Lung (tissue), 12 donors: ENCODE measurements around the gene GAN. TPM values are rescaled to one million over a fixed set of nuclear protein-coding genes. Genes with fewer than 3 reads are reported as not detected.
"Not testable (repeated sequence)": the region's sequence is repeated elsewhere in the genome, so short reads cannot be mapped to it uniquely, and the experiment has no call there.

Experiments used
- ATAC-seq: fragments of 200-7000 bp; cut with Tn5 transposase; one replicate; pipeline ENCODE4 v1.9.1; 2020; ENCODE audit warnings: moderate number of reproducible peaks; ENCODE audit not compliant: insufficient read depth, low FRiP score
- DNase-seq, 3 donors: peaks; one replicate each; pipeline ENCODE4 v3.0.0-alpha.2; 2013 to 2017
- H3K27ac ChIP-seq, 2 donors: one replicate each; pipeline ENCODE4 v1.5.1; 2013; ENCODE audit warnings: mild to moderate bottlenecking in 2 of 2, moderate library complexity in 2 of 2, control low read depth in 1 of 2, inconsistent platforms in 1 of 2, low read depth in 1 of 2, low read length in 1 of 2
- H3K27me3 ChIP-seq, 3 donors: one replicate each; pipeline ENCODE4 v1.5.1; 2013; ENCODE audit warnings: low read length in 2 of 3; ENCODE audit not compliant: control insufficient read depth in 3 of 3, insufficient read depth in 3 of 3
- H3K36me3 ChIP-seq, 4 donors: one replicate each; pipeline ENCODE4 v1.5.1; 2013; ENCODE audit warnings: low read length in 4 of 4, mild to moderate bottlenecking in 1 of 4, moderate library complexity in 1 of 4; ENCODE audit not compliant: control insufficient read depth in 4 of 4, insufficient read depth in 4 of 4
- H3K4me1 ChIP-seq, 5 donors: one replicate each; pipeline ENCODE4 v1.5.1; 2013; ENCODE audit warnings: low read length in 5 of 5, mild to moderate bottlenecking in 2 of 5, moderate library complexity in 1 of 5; ENCODE audit not compliant: control insufficient read depth in 5 of 5, insufficient read depth in 5 of 5
- H3K4me3 ChIP-seq: one replicate; pipeline ENCODE4 v1.5.1; 2013; ENCODE audit warnings: mild to moderate bottlenecking, control low read depth, moderate library complexity
- H3K9ac ChIP-seq, 2 donors: one replicate each; pipeline ENCODE4 v1.5.1; 2013; ENCODE audit warnings: low read length in 2 of 2, control low read depth in 1 of 2; ENCODE audit not compliant: insufficient read depth in 1 of 2
- H3K9me3 ChIP-seq, 4 donors: one replicate each; pipeline ENCODE4 v1.5.1; 2013; ENCODE audit warnings: low read length in 3 of 4, mild to moderate bottlenecking in 1 of 4, moderate library complexity in 1 of 4; ENCODE audit not compliant: control insufficient read depth in 4 of 4, insufficient read depth in 3 of 4
- CTCF ChIP-seq: IDR thresholded peaks from 2 replicates; pipeline ENCODE4 v1.5.1; 2012; ENCODE audit warnings: mild to moderate bottlenecking; ENCODE audit errors: control extremely low read depth, extremely low read depth
- WGBS, 2 donors: extraction: QIAGEN DNeasy Blood & Tissue Kit; methylation state at CpG; one replicate each; pipeline ENCODE4 v1.1.7; 2013; 5-methylcytosine and 5-hydroxymethylcytosine counted together
- polyA plus RNA-seq, 2 donors: library from polyadenylated mRNA; stranded (reverse); fragments of 200-250 nt; gene quantifications; one replicate each; pipeline ENCODE4 v1.2.1, GENCODE V29; 2013
- total RNA-seq, 2 donors: library from RNA; depleted of rRNA in 1 of 2; stranded (reverse); fragments of >200 nt in 1 of 2; gene quantifications; one replicate each; pipeline ENCODE4 v1.2.1, GENCODE V29; 2014 to 2021
- donor health status: control.
- donor health status: control.
- donor health status: Bipolar disorder and iron deficiency.
- donor health status: healthy.
- donor health status: DM: yes; HTN: yes; CAD: no.

Gene GAN
- total and polyA plus RNA-seq, 4 donors, result 0.76 to 9.0 (median 4.4) TPM

DNA sequence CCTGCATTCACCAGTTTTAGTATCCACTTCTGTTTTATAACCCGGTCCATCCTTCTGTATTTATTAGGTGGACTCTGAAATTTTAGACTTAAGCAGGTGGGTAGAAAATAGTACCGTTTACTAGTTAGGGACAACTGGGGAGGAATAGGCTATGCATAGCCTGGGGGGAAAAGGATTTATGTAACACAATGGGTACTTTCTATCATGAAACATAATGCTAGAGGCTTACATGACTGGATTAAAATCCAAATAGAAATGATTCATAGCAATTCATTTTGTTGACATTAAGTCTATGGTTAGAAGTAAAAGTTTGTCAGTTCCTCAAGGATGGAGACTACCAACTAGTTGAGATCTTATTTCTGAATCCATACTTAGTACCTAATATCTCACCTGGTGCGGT lies 18.6 kb downstream of the GAN start:
- Histone ChIP-seq H3K9ac (no peak overlapping the region), H3K36me3 (peaks cover 0 to 1% (median 0%) of the 10 kb centered on the region in 4 donors), H3K4me3 (no peak overlapping the region), H3K4me1 (peaks cover 0 to 7% (median 0%) of the 10 kb centered on the region in 5 donors), H3K9me3 (no peaks in the 10 kb centered on the region), H3K27ac (no peak overlapping the region), H3K27me3 (no peaks in the 10 kb centered on the region)
- ATAC-seq (no peak), DNase-seq (no peak)
- TF ChIP-seq CTCF, result no peak
- WGBS, 2 donors, result 98 to 99% methylated on average over 3 of the region's 3 CpGs

- H3K9me3 ChIP-seq, result no peaks in the 10 kb centered on the region
- H3K9ac ChIP-seq, result no peak overlapping the region
- H3K36me3 ChIP-seq, result peaks cover 0 to 1% (median 0%) of the 10 kb centered on the region in 4 donors
- 93 to 96% methylated on average over 6 of the region's 6 CpGs for WGBS, 2 donors
- DNase-seq (no peak), ATAC-seq (no peak)
- H3K27ac ChIP-seq, result no peak overlapping the region
- H3K4me1 ChIP-seq, result no peaks in the 10 kb centered on the region
- no peaks in the 10 kb centered on the region for H3K27me3 ChIP-seq
- H3K4me3 ChIP-seq, result no peak overlapping the region
- TF ChIP-seq CTCF, result no peak
Observed at GRCh38 chr16:81335669-81336068, 20.9 kb downstream of the GAN start.

- ATAC-seq, result no peak
- Histone ChIP-seq H3K4me1 (no peaks in the 10 kb centered on the region), H3K27ac (no peak overlapping the region), H3K4me3 (no peak overlapping the region), H3K9me3 (no peaks in the 10 kb centered on the region), H3K36me3 (peaks cover 0 to 1% (median 0%) of the 10 kb centered on the region in 4 donors), H3K9ac (no peak overlapping the region), H3K27me3 (no peaks in the 10 kb centered on the region)
- WGBS, 2 donors, result 91 to 96% methylated on average over 5 of the region's 5 CpGs
- TF ChIP-seq CTCF, result no peak
- DNase-seq, result no peak
Observed at GRCh38 chr16:81337097-81337496, 22.3 kb downstream of the GAN start.

DNA sequence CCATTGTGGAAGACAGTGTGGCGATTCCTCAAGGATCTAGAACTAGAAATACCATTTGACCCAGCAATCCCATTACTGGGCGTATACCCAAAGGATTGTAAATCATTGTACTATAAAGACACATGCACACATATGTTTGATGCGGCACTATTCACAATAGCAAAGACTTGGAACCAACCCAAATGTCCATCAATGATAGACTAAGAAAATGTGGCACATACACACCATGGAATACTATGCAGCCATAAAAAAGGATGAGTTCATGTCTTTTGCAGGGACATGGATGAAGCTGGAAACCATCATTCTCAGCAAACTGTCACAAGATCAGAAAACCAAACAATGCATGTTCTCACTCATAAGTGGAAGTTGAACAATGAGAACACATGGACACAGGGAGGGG lies 30.4 kb downstream of the GAN start:
- not testable (repeated sequence) for H3K27me3 ChIP-seq
- 96 to 98% methylated on average over 3 of the region's 3 CpGs for WGBS, 2 donors

More for the DNA sequence above, 30.4 kb downstream of the GAN start:
- not testable (repeated sequence) for H3K36me3 ChIP-seq, H3K9ac ChIP-seq, H3K4me3 ChIP-seq, DNase-seq, H3K27ac ChIP-seq, H3K4me1 ChIP-seq, ATAC-seq
- H3K9me3 ChIP-seq, result peaks cover 0 to 16% (median 6%) of the 10 kb centered on the region in 4 donors
